Omental fat pad (tissue), 4 donors: ENCODE data around the gene ATP5PD. TPM values are rescaled to one million over a fixed set of nuclear protein-coding genes. Genes with fewer than 3 reads are reported as not detected.

Source experiments
- ATAC-seq: fragments of 150-250 bp; one replicate; pipeline ENCODE4 v1.9.1; 2016; ENCODE audit warnings: mild to moderate bottlenecking, moderate library complexity; ENCODE audit not compliant: low FRiP score
- DNase-seq: peaks from one replicate; pipeline ENCODE4 v3.0.0-alpha.2; 2019; ENCODE audit warnings: low spot score
- CTCF ChIP-seq, 3 donors: fragments of 450-650 bp; IDR thresholded peaks; one replicate each; pipeline ENCODE4 v1.5.1; 2016 to 2017; ENCODE audit warnings: antibody characterized with exemption in 3 of 3, mild to moderate bottlenecking in 3 of 3, moderate library complexity in 2 of 3
- total RNA-seq, 4 donors: library from RNA; depleted of rRNA; stranded (reverse); fragments of >200 nt; gene quantifications; one replicate each; pipeline ENCODE4 v1.1.0, GENCODE V29; 2016

Gene ATP5PD
- total RNA-seq, 4 donors from 2014 or later: 159 to 394 (median 233) TPM

- TF ChIP-seq CTCF (IDR thresholded peaks at IDR 0.05): no peak
- DNase-seq (no peak), ATAC-seq (no peak)
These were observed 35.1 kb upstream of the ATP5PD start for GRCh38 chr17:75081611-75082540.

DNA sequence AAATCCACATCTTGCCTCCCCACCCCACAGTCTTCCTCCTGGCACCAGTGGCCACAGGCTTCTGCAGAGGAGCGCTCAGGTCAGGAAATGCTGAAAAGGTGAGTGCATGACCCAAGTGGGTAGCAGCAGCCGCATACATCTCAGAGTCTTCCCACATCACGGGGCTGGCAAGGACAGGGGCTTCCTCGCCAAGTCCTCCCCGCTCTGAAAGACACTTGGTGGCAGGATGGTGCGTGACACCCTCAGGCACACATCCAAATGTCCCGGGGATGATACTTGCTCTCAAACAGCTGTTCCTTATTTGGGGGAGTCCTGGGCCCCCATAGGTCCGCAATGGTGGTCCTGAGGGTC, 32.2 kb upstream of the ATP5PD start:
- no peak for TF ChIP-seq CTCF (IDR thresholded peaks at IDR 0.05)
- DNase-seq (no peak), ATAC-seq (no peak)

DNA sequence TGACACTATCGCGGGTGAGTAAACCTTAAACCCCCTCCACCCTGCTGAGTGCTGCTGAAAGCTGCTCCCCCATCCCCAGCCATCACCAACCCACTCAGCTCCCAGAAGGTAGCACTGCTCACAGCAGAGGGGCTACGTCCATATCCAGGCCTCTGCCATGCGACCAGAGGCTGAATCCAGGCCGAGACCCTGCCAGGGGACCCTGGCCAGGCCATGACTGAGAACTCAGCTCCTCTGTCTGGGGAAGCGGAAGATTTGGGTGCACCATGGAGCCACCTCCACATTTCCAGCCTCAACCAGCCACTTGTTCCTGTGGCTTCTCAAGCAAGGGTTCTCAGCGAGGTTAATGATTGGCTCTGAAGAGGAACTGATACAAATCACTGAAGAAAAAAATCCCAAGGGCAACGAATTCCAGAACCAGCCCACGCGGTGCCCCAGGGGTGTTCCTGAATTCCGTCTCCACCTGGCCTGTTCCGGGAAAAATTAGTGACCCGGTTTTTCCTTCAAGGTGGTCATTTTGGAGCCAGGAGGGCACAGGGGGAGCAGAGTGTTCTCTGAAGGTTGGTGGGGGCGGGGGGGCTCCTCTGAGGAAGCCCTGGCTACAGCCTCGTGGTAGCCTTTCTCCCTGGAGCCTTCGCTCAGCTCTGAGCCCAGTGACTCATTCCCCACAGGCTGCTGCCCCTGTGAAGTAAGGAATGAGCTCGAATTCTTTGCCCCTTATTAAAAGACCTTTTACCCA, 31.7 kb upstream of the ATP5PD start:
- DNase-seq (no peak), ATAC-seq (peak; percentile 53)
- no peak for TF ChIP-seq CTCF (IDR thresholded peaks at IDR 0.05)

- no peak for TF ChIP-seq CTCF (IDR thresholded peaks at IDR 0.05)
- peak; percentile 40 for ATAC-seq
These were observed 30.9 kb upstream of the ATP5PD start for GRCh38 chr17:75077496-75078283.

DNA sequence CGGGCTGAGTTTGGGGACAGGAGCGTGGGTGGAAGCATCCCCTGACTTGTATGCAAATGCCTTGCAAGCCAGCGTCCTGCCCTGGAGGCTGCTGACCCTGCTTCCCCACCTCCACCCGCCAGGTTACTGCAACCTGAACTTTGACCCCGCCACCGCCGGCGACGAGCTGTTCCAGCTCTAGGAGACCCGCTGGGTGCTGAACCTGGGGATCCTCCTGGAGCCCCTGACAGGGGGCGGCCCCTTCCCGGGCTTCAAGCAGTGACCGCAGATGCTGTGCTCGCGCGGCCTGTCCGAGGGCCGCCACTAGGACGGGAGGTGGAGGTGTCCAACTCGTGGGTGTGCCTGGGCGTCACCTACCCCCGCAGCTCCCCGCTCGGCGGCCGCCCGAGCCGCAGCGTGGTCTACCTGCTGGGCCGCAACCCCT, 30.3 kb upstream of the ATP5PD start:
- no peak for DNase-seq
- ATAC-seq: no peak
- TF ChIP-seq CTCF (IDR thresholded peaks at IDR 0.05): no peak

More at GRCh38 chr17:75077496-75078283, 30.9 kb upstream of the ATP5PD start:
- DNase-seq: no peak

DNA sequence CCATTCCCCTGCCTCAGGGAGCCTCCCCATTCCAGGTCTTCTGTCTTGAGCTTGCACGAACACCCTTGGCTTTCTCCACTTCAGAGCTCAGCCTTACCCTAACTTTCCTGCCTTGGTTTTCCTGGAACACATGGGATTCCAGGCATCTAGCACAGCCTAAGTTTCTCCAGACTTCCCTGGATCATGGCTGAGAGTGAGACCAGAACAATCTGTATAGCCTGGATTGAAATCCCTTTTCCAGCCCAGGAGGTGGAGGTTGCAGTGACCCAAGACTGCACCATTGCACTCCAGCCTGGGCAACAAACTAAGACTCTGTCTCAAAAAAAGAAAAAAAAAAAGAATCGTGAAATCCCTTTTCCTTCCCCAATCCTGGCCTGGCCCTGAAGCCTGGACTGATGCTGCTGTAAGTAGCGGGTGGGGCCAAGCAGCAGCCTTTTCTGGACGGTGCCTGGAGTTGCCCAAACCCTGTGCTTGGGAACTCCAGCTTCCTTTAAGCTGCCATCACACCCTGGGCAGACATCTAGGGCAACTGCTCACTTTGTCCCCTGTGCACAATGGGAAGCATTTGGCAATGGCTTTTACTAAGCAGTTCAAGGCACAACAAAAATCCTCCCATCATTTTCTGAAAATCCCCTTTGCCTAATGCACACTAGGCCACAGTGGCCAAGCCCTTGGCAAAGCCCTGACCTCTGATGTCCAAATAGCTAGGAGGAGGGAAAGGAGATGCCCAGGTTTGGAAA, 29.0 kb upstream of the ATP5PD start:
- no peak for TF ChIP-seq CTCF (IDR thresholded peaks at IDR 0.05)
- ATAC-seq: no peak
- DNase-seq: no peak
